GM12874 (cell line): ENCODE results near the gene TEX14.

Experiments used
- CTCF ChIP-seq: IDR thresholded peaks from 2 replicates; pipeline ENCODE4 v1.5.1; 2011; ENCODE audit warnings: low read depth, mild to moderate bottlenecking, control low read depth, low read length, moderate library complexity; ENCODE audit not compliant: insufficient read depth

The TEX14 gene

GRCh38 chr17:58536542-58536941 lies 155.3 kb downstream of the TEX14 start:
- TF ChIP-seq CTCF = no peak

- no peak for TF ChIP-seq CTCF
Measured at GRCh38 chr17:58535431-58535830, 156.4 kb downstream of the TEX14 start.

GRCh38 chr17:58534901-58535421 lies 156.9 kb downstream of the TEX14 start:
- TF ChIP-seq CTCF = no peak

GRCh38 chr17:58534331-58534730 lies 157.5 kb downstream of the TEX14 start:
- TF ChIP-seq CTCF = no peak

- no peak for TF ChIP-seq CTCF
Measured at GRCh38 chr17:58533616-58534188, 158.1 kb downstream of the TEX14 start.

GRCh38 chr17:58532555-58532951 lies 159.3 kb downstream of the TEX14 start:
- TF ChIP-seq CTCF = no peak

- TF ChIP-seq CTCF = no peak
Measured at GRCh38 chr17:58531661-58532554, 159.9 kb downstream of the TEX14 start.
